MCF 10A (cell line): ENCODE results near the gene PPP2R5C. TPM values are rescaled to one million over a fixed set of nuclear protein-coding genes. Genes with fewer than 3 reads are reported as not detected.

ENCODE experiments used
- BruUV-seq: library from RNA; stranded (reverse); fragments of 400-500 nt; replicated peaks from 2 replicates; lab custom pipeline; 2021; lab: Mats Ljungman, UMichigan
- CTCF ChIA-PET: fragments of 300-600 bp; sonication (Branson Sonifier 250); formaldehyde crosslinking; extraction: SDS; loops from one replicate; lab custom pipeline; 2021; ENCODE audit warnings: antibody characterized with exemption, inconsistent platforms; lab: Yijun Ruan, JAX
- POLR2A ChIA-PET: fragments of 300-600, 350-650 bp; sonication (Branson Sonifier 250); formaldehyde crosslinking; extraction: SDS; loops from one replicate; lab custom pipeline; 2020; ENCODE audit warnings: antibody characterized with exemption, inconsistent platforms; lab: Yijun Ruan, JAX
- DNase-seq: peaks from one replicate; pipeline ENCODE4 v3.0.0-alpha.2; 2018; ENCODE audit not compliant: unreplicated experiment
- H3K27ac Mint-ChIP-seq: one replicate; pipeline ENCODE4 v1.8.0; 2022; ENCODE audit warnings: mild to moderate bottlenecking, low read depth, mixed read lengths; ENCODE audit not compliant: unreplicated experiment
- H3K27me3 Mint-ChIP-seq: one replicate; pipeline ENCODE4 v1.8.0; 2022; ENCODE audit warnings: mixed read lengths; ENCODE audit not compliant: insufficient read depth, unreplicated experiment
- H3K36me3 Mint-ChIP-seq: one replicate; pipeline ENCODE4 v1.8.0; 2022; ENCODE audit warnings: mild to moderate bottlenecking, moderate library complexity, mixed read lengths; ENCODE audit not compliant: insufficient read depth, unreplicated experiment
- H3K4me1 Mint-ChIP-seq: one replicate; pipeline ENCODE4 v1.8.0; 2022; ENCODE audit warnings: mixed read lengths; ENCODE audit not compliant: insufficient read depth, unreplicated experiment
- H3K4me3 Mint-ChIP-seq: one replicate; pipeline ENCODE4 v1.8.0; 2022; ENCODE audit warnings: mild to moderate bottlenecking, moderate library complexity, mixed read lengths; ENCODE audit not compliant: unreplicated experiment
- H3K9me3 Mint-ChIP-seq: one replicate; pipeline ENCODE4 v1.8.0; 2022; ENCODE audit warnings: mixed read lengths; ENCODE audit not compliant: unreplicated experiment
- CTCF ChIP-seq: fragments of 200-600 bp; IDR thresholded peaks from one replicate; pipeline ENCODE4 v1.8.0; 2022; ENCODE audit warnings: antibody characterized with exemption, mild to moderate bottlenecking; ENCODE audit not compliant: unreplicated experiment
- intact Hi-C: fragments of 100-400 bp; cut with micrococcal nuclease; formaldehyde crosslinking; loops from 2 replicates; pipeline ENCODE4 v1.14.1; 2022
- total RNA-seq: library from RNA; stranded (reverse); gene quantifications from 2 replicates; pipeline ENCODE4 v1.2.3, GENCODE V29; 2022

PPP2R5C gene
- total RNA-seq, 1 experiment from 2014 or later: 118 TPM

- intact Hi-C loops: no loop called here
- no peaks in the 10 kb centered on the region for H3K9me3 Mint-ChIP-seq
- BruUV-seq: no TSS peak
- CTCF ChIA-PET: interaction anchor here (0.8 to 1.5 kb wide), 2 partner anchors 10 to 24 kb away, joined by 3 to 5 read pairs; no protein-coding TSS in a partner anchor
- H3K36me3 Mint-ChIP-seq: peaks cover 8% of the 10 kb centered on the region
- no peak for DNase-seq
- peaks cover 9% of the 10 kb centered on the region for H3K4me1 Mint-ChIP-seq
- POLR2A ChIA-PET: interaction anchor here (2.1 kb wide), 1 partner anchor 29 kb away, joined by 5 read pairs; no protein-coding TSS in a partner anchor
- no peak for TF ChIP-seq CTCF
- H3K27ac Mint-ChIP-seq: no peak overlapping the region
- no peaks in the 10 kb centered on the region for H3K27me3 Mint-ChIP-seq
- peak overlapping the region; percentile 94 for H3K4me3 Mint-ChIP-seq
Measured at GRCh38 chr14:101950100-101950499, 188.6 kb downstream of the PPP2R5C start.

GRCh38 chr14:101950516-101951215 is 189.2 kb downstream of the PPP2R5C start:
- H3K36me3 Mint-ChIP-seq: peaks cover 8% of the 10 kb centered on the region
- peaks cover 9% of the 10 kb centered on the region for H3K4me1 Mint-ChIP-seq
- CTCF ChIA-PET: interaction anchor here (0.7 to 1.5 kb wide), 3 partner anchors 10 to 200 kb away, joined by 3 to 5 read pairs (median 3); no protein-coding TSS in a partner anchor
- no peak for TF ChIP-seq CTCF
- H3K4me3 Mint-ChIP-seq: peak overlapping the region; percentile 35
- BruUV-seq: no TSS peak
- no peaks in the 10 kb centered on the region for H3K27me3 Mint-ChIP-seq
- no peak for DNase-seq
- intact Hi-C loops: no loop called here
- no peak overlapping the region for H3K27ac Mint-ChIP-seq
- no peaks in the 10 kb centered on the region for H3K9me3 Mint-ChIP-seq
- POLR2A ChIA-PET: no interaction called here

GRCh38 chr14:101953151-101953550 is 191.6 kb downstream of the PPP2R5C start:
- H3K27ac Mint-ChIP-seq: no peak overlapping the region
- ChIA-PET POLR2A (interaction anchor here (0.6 to 1.6 kb wide), 3 partner anchors 12 to 183 kb away, joined by 3 to 5 read pairs (median 3); no protein-coding TSS in a partner anchor), CTCF (interaction anchor here (0.6 to 1.1 kb wide), 3 partner anchors 9 to 231 kb away, joined by 3 read pairs; no protein-coding TSS in a partner anchor)
- H3K27me3 Mint-ChIP-seq: no peaks in the 10 kb centered on the region
- DNase-seq: no peak
- H3K36me3 Mint-ChIP-seq: peaks cover 8% of the 10 kb centered on the region
- BruUV-seq: no TSS peak
- TF ChIP-seq CTCF: no peak
- peaks cover 5% of the 10 kb centered on the region for H3K4me1 Mint-ChIP-seq
- no peak overlapping the region for H3K4me3 Mint-ChIP-seq
- intact Hi-C loops: no loop called here
- no peaks in the 10 kb centered on the region for H3K9me3 Mint-ChIP-seq

- no peaks in the 10 kb centered on the region for H3K9me3 Mint-ChIP-seq
- H3K4me3 Mint-ChIP-seq: no peak overlapping the region
- H3K27me3 Mint-ChIP-seq: no peaks in the 10 kb centered on the region
- peaks cover 5% of the 10 kb centered on the region for H3K4me1 Mint-ChIP-seq
- intact Hi-C loops: no loop called here
- TF ChIP-seq CTCF: no peak
- DNase-seq: no peak
- ChIA-PET CTCF (interaction anchor here (1.2 to 1.5 kb wide), 3 partner anchors 183 to 248 kb away, joined by 3 to 6 read pairs (median 4); no protein-coding TSS in a partner anchor), POLR2A (no interaction called here)
- no TSS peak for BruUV-seq
- H3K36me3 Mint-ChIP-seq: peaks cover 2% of the 10 kb centered on the region
- no peak overlapping the region for H3K27ac Mint-ChIP-seq
Measured at GRCh38 chr14:101954501-101954900, 193.0 kb downstream of the PPP2R5C start.
